HG03432 (cell line): Measurements from ENCODE around the gene HBEGF.

Experiments used
- ATAC-seq: cut with Tn5 transposase; IDR thresholded peaks from one replicate; pipeline ENCODE4 v1.9.1; 2021; ENCODE audit warnings: mild to moderate bottlenecking, moderate library complexity; ENCODE audit not compliant: unreplicated experiment

The HBEGF gene

GRCh38 chr5:140309706-140310249 lies 36.6 kb downstream of the HBEGF start:
- ATAC-seq, result no peak

DNA sequence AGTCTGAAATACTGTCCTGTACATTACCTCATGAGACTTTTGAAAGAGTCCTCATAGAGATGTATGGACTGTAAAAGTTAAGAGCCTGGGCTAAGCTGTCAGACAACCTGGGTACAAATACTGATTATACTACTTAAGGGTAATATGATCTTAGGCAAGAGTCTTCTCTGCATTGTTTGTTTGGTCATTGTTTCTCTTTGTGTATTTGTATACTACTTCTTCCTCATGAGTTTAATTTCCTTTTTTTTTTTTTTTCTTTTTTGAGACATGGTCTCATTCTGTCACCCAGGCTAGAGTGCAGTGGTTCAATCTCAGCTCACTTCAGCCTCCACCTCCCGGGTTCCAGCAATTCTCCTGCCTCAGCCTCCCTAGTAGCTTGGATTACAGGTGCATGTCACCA lies 40.9 kb downstream of the HBEGF start:
- ATAC-seq, result no peak

- no peak for ATAC-seq
Measured at GRCh38 chr5:140303966-140304365, 42.4 kb downstream of the HBEGF start.

DNA sequence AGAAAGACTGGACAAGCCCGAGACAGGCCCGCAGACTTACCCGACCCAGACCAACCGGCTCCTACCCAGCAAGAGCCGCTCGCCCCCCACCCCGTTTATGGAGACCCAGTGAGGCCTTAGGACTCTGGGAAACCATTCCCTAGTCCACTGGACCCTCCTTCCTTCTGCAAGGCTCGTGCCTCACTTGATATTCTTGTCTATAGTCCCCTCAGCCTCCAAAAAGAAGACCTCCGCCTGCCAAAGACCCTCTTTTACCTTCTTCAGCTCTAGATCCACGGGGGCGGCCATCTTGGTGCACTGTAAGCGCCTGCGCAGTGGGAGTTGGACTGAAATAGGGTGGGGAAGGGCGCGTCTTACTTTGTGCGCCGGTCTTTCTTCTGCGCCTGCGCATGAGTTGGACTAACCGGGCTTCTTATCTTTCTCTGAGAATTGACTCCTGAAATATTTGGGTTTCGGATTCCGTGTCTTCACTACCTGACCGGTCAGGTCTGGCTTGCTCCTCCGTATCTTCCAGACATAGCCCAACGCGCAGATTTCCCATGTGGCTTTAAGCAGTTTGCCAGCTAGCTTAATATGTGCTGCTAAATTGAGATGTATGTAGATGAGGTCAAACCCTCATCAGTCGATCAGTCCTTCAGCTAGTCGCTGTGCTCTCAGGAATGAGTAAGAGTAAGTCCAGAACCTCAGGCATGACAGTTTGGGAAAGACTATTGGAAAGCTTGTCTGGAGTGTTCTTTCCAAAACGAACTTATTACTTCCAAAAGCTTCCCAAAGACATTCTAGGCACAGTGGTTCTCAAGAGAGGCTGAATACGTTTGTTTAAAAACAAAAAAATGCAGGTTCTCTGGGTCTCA lies 43.4 kb downstream of the HBEGF start, which contains the start of gene PFDN1:
PFDN1 (minus strand) TSS at position 316 of the 854 bp plus-strand sequence; CDS start at position 288, 28 bp downstream.
- peak; percentile 95 for ATAC-seq

GRCh38 chr5:140301136-140301535 lies 45.3 kb downstream of the HBEGF start:
- ATAC-seq, result no peak

- no peak for ATAC-seq
Measured at GRCh38 chr5:140299056-140299455, 47.3 kb downstream of the HBEGF start.

- ATAC-seq, result no peak
Measured at GRCh38 chr5:140298183-140298601, 48.2 kb downstream of the HBEGF start.

DNA sequence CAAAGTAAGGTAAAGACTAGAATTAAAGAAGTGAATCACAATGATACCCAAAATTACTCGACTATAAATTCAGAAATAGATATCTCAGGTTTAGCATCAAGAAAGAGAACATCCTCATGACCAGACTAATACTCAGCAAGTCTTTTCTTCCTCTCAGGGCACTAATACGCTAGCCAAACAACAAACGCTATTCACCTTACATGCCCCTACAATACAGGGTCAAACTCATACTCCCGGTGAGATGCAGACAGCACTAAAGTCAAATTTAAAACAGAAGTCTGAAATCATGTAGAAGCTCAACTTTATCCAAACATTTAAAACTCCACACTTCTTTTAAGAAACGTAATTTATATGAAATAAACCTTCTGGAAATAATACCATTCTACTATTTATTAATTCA lies 49.1 kb downstream of the HBEGF start:
- no peak for ATAC-seq

- ATAC-seq, result no peak
Measured at GRCh38 chr5:140296289-140296688, 50.1 kb downstream of the HBEGF start.

DNA sequence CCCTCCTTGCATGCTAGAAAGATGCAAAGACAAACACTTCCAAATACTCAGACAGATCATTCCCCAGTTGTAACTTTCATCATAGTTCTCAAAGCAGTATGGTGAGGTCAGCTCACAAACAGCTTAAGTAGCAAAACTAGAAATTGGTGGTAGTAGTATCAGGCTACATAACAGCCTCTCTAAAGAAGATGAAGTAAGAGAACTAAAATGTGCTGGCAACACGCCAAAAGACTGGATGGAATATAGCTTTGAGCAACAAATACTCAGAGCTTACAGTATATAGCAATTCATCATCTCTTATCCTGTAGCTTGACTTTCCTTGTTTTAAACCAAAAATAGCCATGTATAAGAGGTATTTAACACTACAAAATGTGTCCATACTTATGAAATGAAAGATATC lies 51.0 kb downstream of the HBEGF start:
- no peak for ATAC-seq

DNA sequence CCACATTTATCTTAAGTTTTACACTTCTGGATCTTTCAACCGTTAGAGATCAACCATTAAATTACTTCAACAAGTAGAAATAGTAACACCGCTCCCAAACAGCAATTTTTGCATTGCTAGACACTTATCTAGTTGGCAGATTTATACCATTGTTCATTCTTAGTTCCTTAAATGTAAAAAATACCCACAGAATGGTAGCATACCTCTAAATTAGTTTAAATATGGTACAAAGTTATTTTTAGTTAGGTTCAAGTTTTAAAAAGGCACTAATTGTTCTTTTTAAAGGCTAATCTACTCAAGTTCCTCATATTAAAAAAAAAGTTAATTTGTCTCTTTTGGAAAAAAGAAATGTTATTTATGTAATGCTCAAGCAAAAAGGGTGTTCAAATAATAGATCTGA lies 51.6 kb downstream of the HBEGF start:
- ATAC-seq, result no peak

GRCh38 chr5:140293849-140294100 lies 52.6 kb downstream of the HBEGF start:
- no peak for ATAC-seq

DNA sequence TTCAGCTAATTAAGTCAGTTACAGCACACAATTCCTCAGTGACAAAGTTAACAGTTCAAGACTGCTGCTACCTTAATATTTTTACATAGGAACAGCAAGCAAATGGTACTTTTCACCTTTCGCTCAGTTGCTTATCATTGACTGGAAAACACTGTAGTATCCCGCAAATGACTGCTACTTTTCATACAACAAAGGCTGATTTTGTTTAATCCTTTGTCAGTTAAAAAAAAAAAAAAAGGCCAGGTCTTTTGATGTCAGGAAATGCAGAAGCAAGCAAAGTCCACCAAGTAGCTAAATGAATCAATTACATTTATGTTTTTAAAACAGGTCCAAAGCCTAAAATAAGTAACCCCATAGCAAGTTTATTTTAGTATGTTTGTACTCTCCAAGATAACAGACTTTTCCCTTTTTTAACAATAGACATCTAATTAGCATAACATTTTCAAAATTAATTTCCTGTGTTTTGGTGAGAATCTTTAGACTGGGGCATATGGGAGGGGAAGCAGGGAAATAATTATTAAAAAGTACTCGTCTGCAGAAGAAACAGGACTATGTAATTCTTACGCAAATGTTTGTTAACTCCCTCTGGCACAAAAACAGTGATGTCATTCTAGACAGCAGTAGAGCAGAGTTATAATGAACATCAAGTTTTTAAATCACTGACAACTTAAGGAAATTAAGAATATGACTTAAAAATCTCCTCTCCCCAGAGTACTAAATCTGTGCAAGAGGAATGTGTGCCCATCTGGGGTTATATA lies 53.1 kb downstream of the HBEGF start:
- ATAC-seq, result no peak

GRCh38 chr5:140292212-140293036 lies 54.0 kb downstream of the HBEGF start:
- no peak for ATAC-seq

GRCh38 chr5:140287801-140288521 lies 58.4 kb downstream of the HBEGF start:
- no peak for ATAC-seq

DNA sequence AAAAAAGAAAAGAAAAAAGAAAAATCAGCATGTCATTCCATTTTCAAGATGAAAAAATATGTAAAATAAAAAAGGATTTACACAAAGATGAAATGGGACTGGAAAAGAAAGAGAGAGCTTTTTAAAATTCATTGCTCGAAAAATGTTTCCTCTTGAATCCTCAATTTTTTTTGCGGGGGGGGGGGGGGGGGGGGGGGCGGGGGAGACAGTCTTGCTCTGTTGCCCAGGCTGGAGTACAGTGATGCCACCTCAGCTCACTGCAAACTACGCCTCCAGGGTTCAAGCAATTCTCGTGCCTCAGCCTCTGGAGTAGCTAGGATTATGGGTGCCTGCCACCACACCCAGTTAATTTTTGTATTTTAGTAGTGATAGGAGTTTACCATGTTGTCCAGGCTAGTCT lies 60.0 kb downstream of the HBEGF start:
- no peak for ATAC-seq

GRCh38 chr5:140284013-140284412 lies 62.4 kb downstream of the HBEGF start:
- ATAC-seq, result no peak
